H9 (cell line): ENCODE measurements around the gene NOC3L. TPM values are rescaled to one million over a fixed set of nuclear protein-coding genes. Genes with fewer than 3 reads are reported as not detected.
"Not testable (repeated sequence)": the region's sequence is repeated elsewhere in the genome, so short reads cannot be mapped to it uniquely, and the experiment has no call there.

Experiments used
- DNase-seq: peaks from one replicate; pipeline ENCODE4 v3.0.0-alpha.2; 2017
- H2AFZ ChIP-seq: one replicate; pipeline ENCODE4 v1.6.1; 2013; ENCODE audit warnings: mild to moderate bottlenecking, low read length, control low read depth, moderate library complexity
- H2AK5ac ChIP-seq: 2 replicates; pipeline ENCODE4 v1.6.1; 2013; ENCODE audit warnings: low read length, control low read depth, mixed read lengths; ENCODE audit not compliant: insufficient read length
- H2BK120ac ChIP-seq: one replicate; pipeline ENCODE4 v1.6.1; 2013; ENCODE audit warnings: low read depth, mild to moderate bottlenecking, low read length, control low read depth, inconsistent platforms; ENCODE audit not compliant: poor library complexity, severe bottlenecking
- H2BK12ac ChIP-seq: 2 replicates; pipeline ENCODE4 v1.6.1; 2013; ENCODE audit warnings: low read length, control low read depth, mixed read lengths, low read depth; ENCODE audit not compliant: insufficient read length
- H2BK15ac ChIP-seq: 2 replicates; pipeline ENCODE4 v1.6.1; 2013; ENCODE audit warnings: low read depth, low read length, control low read depth
- H2BK20ac ChIP-seq: one replicate; pipeline ENCODE4 v1.6.1; 2013; ENCODE audit warnings: low read depth, mild to moderate bottlenecking, low read length, control low read depth, inconsistent platforms; ENCODE audit not compliant: poor library complexity, severe bottlenecking
- H2BK5ac ChIP-seq: 2 replicates; pipeline ENCODE4 v1.6.1; 2013; ENCODE audit warnings: low read length, control low read depth, mixed read lengths; ENCODE audit not compliant: insufficient read length
- H3K14ac ChIP-seq: 2 replicates; pipeline ENCODE4 v1.6.1; 2013; ENCODE audit warnings: low read length, control low read depth; ENCODE audit not compliant: insufficient read depth
- H3K18ac ChIP-seq: 2 replicates; pipeline ENCODE4 v1.6.1; 2013; ENCODE audit warnings: low read depth, mild to moderate bottlenecking, mixed read lengths, low read length, control low read depth; ENCODE audit not compliant: insufficient read length
- H3K23ac ChIP-seq: 2 replicates; pipeline ENCODE4 v1.6.1; 2013; ENCODE audit warnings: low read length, control low read depth, mixed read lengths, low read depth; ENCODE audit not compliant: insufficient read length
- H3K23me2 ChIP-seq: 2 replicates; pipeline ENCODE4 v1.6.1; 2013; ENCODE audit warnings: low read depth, mild to moderate bottlenecking, mixed read lengths, low read length, control low read depth; ENCODE audit not compliant: insufficient read length, poor library complexity, severe bottlenecking
- H3K27ac ChIP-seq: 2 replicates; pipeline ENCODE4 v1.5.1; 2013; ENCODE audit warnings: low read length, control low read depth, mixed read lengths, low read depth; ENCODE audit not compliant: insufficient read length
- H3K27me3 ChIP-seq: 2 replicates; pipeline ENCODE4 v1.6.1; 2013; ENCODE audit warnings: low read length, control low read depth, inconsistent platforms; ENCODE audit not compliant: insufficient read depth
- H3K4ac ChIP-seq: 2 replicates; pipeline ENCODE4 v1.6.1; 2013; ENCODE audit warnings: low read depth, mild to moderate bottlenecking, control low read depth, inconsistent platforms, low read length, moderate library complexity
- H3K4me1 ChIP-seq: 2 replicates; pipeline ENCODE4 v1.6.1; 2013; ENCODE audit warnings: low read length, control low read depth, inconsistent platforms; ENCODE audit not compliant: insufficient read depth
- H3K4me2 ChIP-seq: 2 replicates; pipeline ENCODE4 v1.6.1; 2013; ENCODE audit warnings: low read length, control low read depth, mixed read lengths; ENCODE audit not compliant: insufficient read length, insufficient read depth
- H3K56ac ChIP-seq: 2 replicates; pipeline ENCODE4 v1.6.1; 2013; ENCODE audit warnings: low read depth, mild to moderate bottlenecking, mixed read lengths, low read length, control low read depth; ENCODE audit not compliant: insufficient read length
- H3K79me1 ChIP-seq: 2 replicates; pipeline ENCODE4 v1.6.1; 2013; ENCODE audit warnings: low read depth, mild to moderate bottlenecking, moderate library complexity, low read length, control low read depth, inconsistent platforms; ENCODE audit not compliant: insufficient read depth, poor library complexity, severe bottlenecking
- H3K79me2 ChIP-seq: 2 replicates; pipeline ENCODE4 v1.6.1; 2013; ENCODE audit warnings: low read length, control low read depth, inconsistent platforms; ENCODE audit not compliant: insufficient read depth
- H3K9ac ChIP-seq: 2 replicates; pipeline ENCODE4 v1.6.1; 2013; ENCODE audit warnings: low read length, control low read depth, mixed read lengths; ENCODE audit not compliant: insufficient read length; ENCODE audit errors: extremely low read depth
- H3K9me3 ChIP-seq: one replicate; pipeline ENCODE4 v1.6.1; 2013; ENCODE audit warnings: low read depth, low read length, inconsistent platforms; ENCODE audit not compliant: control insufficient read depth
- H3T11ph ChIP-seq: one replicate; pipeline ENCODE4 v1.6.1; 2013; ENCODE audit warnings: mild to moderate bottlenecking, low read length, control low read depth, inconsistent platforms
- H4K20me1 ChIP-seq: one replicate; pipeline ENCODE4 v1.6.1; 2013; ENCODE audit not compliant: control insufficient read depth, insufficient read length, insufficient read depth
- H4K5ac ChIP-seq: 2 replicates; pipeline ENCODE4 v1.6.1; 2013; ENCODE audit warnings: low read depth, mild to moderate bottlenecking, mixed read lengths, low read length, control low read depth; ENCODE audit not compliant: insufficient read length
- H4K8ac ChIP-seq: replicated peaks from 2 replicates; pipeline ENCODE4 v1.6.1; 2013; ENCODE audit warnings: low read length, control low read depth, mixed read lengths, low read depth; ENCODE audit not compliant: insufficient read length
- H4K91ac ChIP-seq: 2 replicates; pipeline ENCODE4 v1.6.1; 2013; ENCODE audit warnings: low read depth, mild to moderate bottlenecking, moderate library complexity, mixed read lengths, low read length, control low read depth; ENCODE audit not compliant: insufficient read length
- H3K27ac Mint-ChIP-seq, 3 experiments: 2 replicates in 2 of 3; 3 replicates in 1 of 3; pipeline ENCODE4 v1.8.0; 2020 to 2021; ENCODE audit warnings: mixed read lengths in 3 of 3, mild to moderate bottlenecking in 1 of 3, moderate library complexity in 1 of 3
- H3K27me3 Mint-ChIP-seq: 2 replicates; pipeline ENCODE4 v1.8.0; 2021; ENCODE audit warnings: low read depth, mild to moderate bottlenecking, moderate library complexity, mixed read lengths
- H3K36me3 Mint-ChIP-seq, 3 experiments: 2 replicates in 2 of 3; 3 replicates in 1 of 3; pipeline ENCODE4 v1.8.0; 2020 to 2021; ENCODE audit warnings: low read depth in 3 of 3, mixed read lengths in 3 of 3; ENCODE audit not compliant: insufficient read depth in 1 of 3
- H3K4me1 Mint-ChIP-seq, 2 experiments: 2 replicates each; pipeline ENCODE4 v1.8.0; 2020; ENCODE audit warnings: mixed read lengths in 2 of 2
- H3K4me3 Mint-ChIP-seq, 2 experiments: 2 replicates in 1 of 2; 3 replicates in 1 of 2; pipeline ENCODE4 v1.8.0; 2020 to 2021; ENCODE audit warnings: mild to moderate bottlenecking in 2 of 2, mixed read lengths in 2 of 2, moderate library complexity in 1 of 2
- H3K9me3 Mint-ChIP-seq, 2 experiments: 2 replicates in 1 of 2; 3 replicates in 1 of 2; pipeline ENCODE4 v1.8.0; 2020; ENCODE audit warnings: mild to moderate bottlenecking in 2 of 2, mixed read lengths in 2 of 2, moderate library complexity in 1 of 2
- CTCF ChIP-seq: fragments of 200-600 bp; sonication (generic); conservative IDR thresholded peaks from 3 replicates; pipeline ENCODE4 v1.8.0; 2021; ENCODE audit warnings: antibody characterized with exemption, mild to moderate bottlenecking
- WGBS: extraction: QIAGEN DNeasy Blood & Tissue Kit; methylation state at CpG from one replicate; pipeline ENCODE4 v1.1.7; 2013; ENCODE audit warnings: missing lambda C conversion rate, low lambda C conversion rate, mixed read lengths; ENCODE audit not compliant: insufficient read length; ENCODE audit errors: extremely low coverage; 5-methylcytosine and 5-hydroxymethylcytosine counted together
- total RNA-seq: library from RNA; stranded (reverse); gene quantifications from 2 replicates; pipeline ENCODE4 v1.2.1, GENCODE V29; 2021

The NOC3L gene
- total RNA-seq, 1 experiment from 2014 or later: 35.8 TPM

- Mint-ChIP-seq H3K27me3 (no peaks in the 10 kb centered on the region), H3K27ac (no peak overlapping the region), H3K9me3 (no peaks in the 10 kb centered on the region), H3K4me1 (no peaks in the 10 kb centered on the region), H3K36me3 (peaks cover 18 to 77% (median 63%) of the 10 kb centered on the region in 3 experiments; a peak in 6 of 7 replicates), H3K4me3 (no peak overlapping the region)
- no peak overlapping the region for H2BK20ac ChIP-seq
- H3K79me2 ChIP-seq: no peaks in the 10 kb centered on the region
- no peaks in the 10 kb centered on the region for H4K20me1 ChIP-seq
- no peak overlapping the region for H2BK5ac ChIP-seq
- no peak overlapping the region for H3K27ac ChIP-seq
- H3T11ph ChIP-seq: no peak overlapping the region
- H4K8ac ChIP-seq: no peak overlapping the region
- no peak overlapping the region for H2BK15ac ChIP-seq
- H3K56ac ChIP-seq: no peak overlapping the region
- H4K5ac ChIP-seq: no peak overlapping the region
- H2AFZ ChIP-seq: no peak overlapping the region
- no peak overlapping the region for H4K91ac ChIP-seq
- H3K14ac ChIP-seq: no peak overlapping the region
- no peak overlapping the region for H2BK120ac ChIP-seq
- H3K18ac ChIP-seq: no peak overlapping the region
- H3K79me1 ChIP-seq: no peaks in the 10 kb centered on the region
- H3K27me3 ChIP-seq: no peaks in the 10 kb centered on the region; the same call in 1 of the 2 replicates
- H3K23ac ChIP-seq: no peak overlapping the region
- H3K4me1 ChIP-seq: no peaks in the 10 kb centered on the region
- H2BK12ac ChIP-seq: no peak overlapping the region
- no peaks in the 10 kb centered on the region for H3K23me2 ChIP-seq
- H2AK5ac ChIP-seq: no peak overlapping the region
- no peak overlapping the region for H3K4me2 ChIP-seq
- H3K9me3 ChIP-seq: no peaks in the 10 kb centered on the region
- no peak for TF ChIP-seq CTCF
- no peak overlapping the region for H3K9ac ChIP-seq
- no peak overlapping the region for H3K4ac ChIP-seq
- DNase-seq: no peak
These were observed 11.7 kb downstream of the NOC3L start for GRCh38 chr10:94351089-94351488.

GRCh38 chr10:94350500-94350899 is 12.2 kb downstream of the NOC3L start:
- no CpG with 5 or more reads among the region's 4 CpGs for WGBS
- not testable (repeated sequence) for DNase-seq, H3T11ph ChIP-seq, H3K4me3 Mint-ChIP-seq, H2AK5ac ChIP-seq, H2BK120ac ChIP-seq, H2BK12ac ChIP-seq, H3K56ac ChIP-seq, H3K4me1 Mint-ChIP-seq, H2BK20ac ChIP-seq, H3K9me3 ChIP-seq, H3K4me2 ChIP-seq, H3K23ac ChIP-seq, H2BK5ac ChIP-seq, H3K79me2 ChIP-seq, H2AFZ ChIP-seq, H3K23me2 ChIP-seq, H3K27ac ChIP-seq, H3K4ac ChIP-seq, H4K5ac ChIP-seq, H3K79me1 ChIP-seq, H2BK15ac ChIP-seq, H3K4me1 ChIP-seq, H4K91ac ChIP-seq, H4K8ac ChIP-seq, H3K9me3 Mint-ChIP-seq, H3K27ac Mint-ChIP-seq, H3K27me3 Mint-ChIP-seq, H3K27me3 ChIP-seq, H3K9ac ChIP-seq, H3K14ac ChIP-seq, H4K20me1 ChIP-seq, H3K18ac ChIP-seq
- peaks cover 18 to 77% (median 69%) of the 10 kb centered on the region in 3 experiments; a peak in 6 of 7 replicates for H3K36me3 Mint-ChIP-seq
